Measurements from ENCODE around the gene KLHDC4. TPM values are rescaled to one million over a fixed set of nuclear protein-coding genes. Genes with fewer than 3 reads are reported as not detected.

The KLHDC4 gene
- total and polyA plus RNA-seq, 2 donors (not counting 1 experiment from before 2014, with no cell fraction given), result 51.3 to 90.8 TPM

GRCh38 chr16:87706278-87707000, 59.3 kb downstream of the KLHDC4 start:
- Histone ChIP-seq H3K4me2 (replicated peaks; ENCODE audit: low read depth, low read length, poor library complexity, severe bottlenecking) (no peak overlapping the region), H3K79me2 (ENCODE audit: control insufficient read depth, insufficient read depth, low read length) (no peaks in the 10 kb centered on the region), H3K27ac (ENCODE audit: low read length in 2 of 2) (no peak overlapping the region), H3K36me3 (replicated peaks in 1 of 2; ENCODE audit: control extremely low read depth in 1 of 2, control insufficient read depth in 1 of 2, extremely low read depth in 1 of 2, insufficient read depth in 2 of 2, low read length in 1 of 2) (peaks cover 0 to 59% of the 10 kb centered on the region in 2 experiments), H3K9ac (ENCODE audit: low read length) (no peak overlapping the region), H4K20me1 (ENCODE audit: control insufficient read depth, insufficient read depth, low read length, poor library complexity, severe bottlenecking) (peaks cover 6% of the 10 kb centered on the region), H3K27me3 (replicated peaks in 1 of 4; ENCODE audit: control extremely low read depth in 1 of 4, control insufficient read depth in 3 of 4, insufficient read depth in 4 of 4, low read length in 3 of 4) (no peaks in the 10 kb centered on the region), H3K4me1 (ENCODE audit: control insufficient read depth in 2 of 2, insufficient read depth in 2 of 2, low read length in 2 of 2) (peaks cover 26 to 27% of the 10 kb centered on the region in 2 donors), H3K9me3 (ENCODE audit: control extremely low read depth in 1 of 3, control insufficient read depth in 2 of 3, insufficient read depth in 1 of 3, low read length in 2 of 3) (no peaks in the 10 kb centered on the region), H2AFZ (ENCODE audit: insufficient read depth, low read depth, low read length, poor library complexity, severe bottlenecking) (no peak overlapping the region), H3K4me3 (ENCODE audit: control extremely low read depth in 1 of 5, extremely low read depth in 1 of 5, insufficient read depth in 1 of 5, low read depth in 2 of 5, low read length in 4 of 5) (no peak overlapping the region)
- POLR2A ChIA-PET, result interaction anchor here (0.5 to 0.6 kb wide), 2 partner anchors 59 to 723 kb away, joined by 3 read pairs; partner anchors contain the start of gene KLHDC4
- WGBS (ENCODE audit: insufficient coverage), result 82% methylated on average over 22 of the region's 28 CpGs
- TF ChIP-seq EZH2 (IDR thresholded peaks at IDR 0.05; ENCODE audit: borderline replicate concordance, insufficient read depth, low read depth, low read length, poor library complexity, severe bottlenecking) (no peak), CTCF (IDR thresholded peaks at IDR 0.05) (no peak)
- CTCF ChIA-PET, result interaction anchor here (1.7 kb wide), 1 partner anchor 70 kb away, joined by 4 read pairs; no protein-coding TSS in a partner anchor
- H3K27me3 Mint-ChIP-seq, result no peaks in the 10 kb centered on the region
- peaks cover 25% of the 10 kb centered on the region for H3K4me1 Mint-ChIP-seq
- H3K4me3 Mint-ChIP-seq, result no peak overlapping the region
- ATAC-seq (ENCODE audit: low read depth) (no peak), DNase-seq (no peak)
- H3K27ac Mint-ChIP-seq, result no peak overlapping the region
- H3K9me3 Mint-ChIP-seq (ENCODE audit: insufficient read depth), result no peaks in the 10 kb centered on the region
- intact Hi-C loops (cut with micrococcal nuclease), result no loop called here

DNA sequence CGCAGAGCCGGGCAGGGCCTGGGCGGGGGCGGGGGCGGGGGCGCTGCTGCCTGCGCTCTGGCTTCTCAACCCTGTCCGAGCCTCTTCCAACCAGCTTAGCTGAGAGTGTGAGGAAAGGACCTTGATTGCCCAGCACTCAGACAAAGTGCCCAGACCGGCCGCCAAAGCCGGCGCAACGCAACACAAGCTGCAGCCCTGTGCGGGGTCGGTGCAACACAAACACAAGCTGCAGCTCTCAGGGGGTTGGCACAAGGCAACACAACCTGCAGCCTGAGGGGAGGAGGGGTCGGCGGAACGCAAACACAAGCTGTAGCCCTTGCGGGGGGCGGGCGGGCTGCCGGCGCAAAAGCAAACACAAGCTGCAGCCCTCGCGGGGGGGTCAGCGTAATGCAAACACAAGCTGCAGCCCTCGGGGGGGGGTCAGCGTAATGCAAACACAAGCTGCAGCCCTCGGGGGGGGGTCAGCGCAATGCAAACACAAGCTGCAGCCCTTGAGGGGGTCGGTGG, 60.0 kb downstream of the KLHDC4 start:
- H3K27ac Mint-ChIP-seq, result no peak overlapping the region
- DNase-seq (no peak), ATAC-seq (ENCODE audit: low read depth) (no peak)
- ChIA-PET CTCF (interaction anchor here (1.7 kb wide), 1 partner anchor 70 kb away, joined by 4 read pairs; no protein-coding TSS in a partner anchor), POLR2A (interaction anchor here (0.6 kb wide), 1 partner anchor 723 kb away, joined by 3 read pairs; no protein-coding TSS in a partner anchor)
- H4K20me1 ChIP-seq (ENCODE audit: control insufficient read depth, insufficient read depth, low read length, poor library complexity, severe bottlenecking), result peaks cover 6% of the 10 kb centered on the region
- H3K27me3 ChIP-seq (replicated peaks in 1 of 4; ENCODE audit: control extremely low read depth in 1 of 4, control insufficient read depth in 3 of 4, insufficient read depth in 4 of 4, low read length in 3 of 4), result no peaks in the 10 kb centered on the region
- no peak overlapping the region for H3K4me2 ChIP-seq (replicated peaks; ENCODE audit: low read depth, low read length, poor library complexity, severe bottlenecking)
- H2AFZ ChIP-seq (ENCODE audit: insufficient read depth, low read depth, low read length, poor library complexity, severe bottlenecking), result no peak overlapping the region
- intact Hi-C loops (cut with micrococcal nuclease), result no loop called here
- 83% methylated on average over 16 of the region's 31 CpGs for WGBS (ENCODE audit: insufficient coverage)
- H3K4me3 ChIP-seq (ENCODE audit: control extremely low read depth in 1 of 5, extremely low read depth in 1 of 5, insufficient read depth in 1 of 5, low read depth in 2 of 5, low read length in 4 of 5), result no peak overlapping the region
- no peaks in the 10 kb centered on the region for H3K27me3 Mint-ChIP-seq
- H3K36me3 ChIP-seq (replicated peaks in 1 of 2; ENCODE audit: control extremely low read depth in 1 of 2, control insufficient read depth in 1 of 2, extremely low read depth in 1 of 2, insufficient read depth in 2 of 2, low read length in 1 of 2), result peaks cover 0 to 52% of the 10 kb centered on the region in 2 experiments
- H3K9me3 ChIP-seq (ENCODE audit: control extremely low read depth in 1 of 3, control insufficient read depth in 2 of 3, insufficient read depth in 1 of 3, low read length in 2 of 3), result no peaks in the 10 kb centered on the region
- H3K27ac ChIP-seq (ENCODE audit: low read length in 2 of 2), result no peak overlapping the region
- peaks cover 32 to 33% of the 10 kb centered on the region in 2 donors for H3K4me1 ChIP-seq (ENCODE audit: control insufficient read depth in 2 of 2, insufficient read depth in 2 of 2, low read length in 2 of 2)
- H3K9ac ChIP-seq (ENCODE audit: low read length), result no peak overlapping the region
- peaks cover 32% of the 10 kb centered on the region for H3K4me1 Mint-ChIP-seq
- no peaks in the 10 kb centered on the region for H3K79me2 ChIP-seq (ENCODE audit: control insufficient read depth, insufficient read depth, low read length)
- H3K4me3 Mint-ChIP-seq, result no peak overlapping the region
- no peaks in the 10 kb centered on the region for H3K9me3 Mint-ChIP-seq (ENCODE audit: insufficient read depth)
- no peak for TF ChIP-seq EZH2 (IDR thresholded peaks at IDR 0.05; ENCODE audit: borderline replicate concordance, insufficient read depth, low read depth, low read length, poor library complexity, severe bottlenecking)
- TF ChIP-seq CTCF (IDR thresholded peaks at IDR 0.05), result no peak

All from B cell (primary cell).